UCSD-AML1 (cell line): ENCODE measurements around the gene ZNF2.
A peak's percentile ranks its signal among the peaks of the same experiment; 100 is the strongest.

Experiments used
- DNase-seq: peaks from one replicate; lab custom pipeline; 2025; ENCODE audit not compliant: unreplicated experiment; lab: John Stamatoyannopoulos, UW

Gene ZNF2

DNA sequence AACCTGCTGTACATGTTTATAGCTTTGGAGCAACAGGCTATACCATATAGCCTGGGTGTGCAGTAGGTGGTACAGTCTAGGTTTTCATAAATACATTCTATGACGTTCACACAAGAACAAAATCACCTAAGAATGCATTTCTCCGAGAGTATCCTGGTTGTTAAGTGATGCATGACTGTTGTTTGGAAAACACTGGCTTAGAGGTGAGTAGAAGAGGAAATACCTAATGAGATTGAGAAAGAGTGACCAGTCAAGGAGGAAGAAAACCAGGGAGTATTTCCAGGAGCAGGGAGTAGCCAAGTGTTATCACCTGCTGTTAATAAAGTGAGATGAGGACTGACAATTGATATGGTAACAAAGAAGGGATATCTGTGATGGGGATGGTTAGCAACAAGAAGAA lies 38.8 kb downstream of the ZNF2 start:
- DNase-seq = no peak

- no peak for DNase-seq
Observed at GRCh38 chr2:95206096-95206495, 40.5 kb downstream of the ZNF2 start.

DNA sequence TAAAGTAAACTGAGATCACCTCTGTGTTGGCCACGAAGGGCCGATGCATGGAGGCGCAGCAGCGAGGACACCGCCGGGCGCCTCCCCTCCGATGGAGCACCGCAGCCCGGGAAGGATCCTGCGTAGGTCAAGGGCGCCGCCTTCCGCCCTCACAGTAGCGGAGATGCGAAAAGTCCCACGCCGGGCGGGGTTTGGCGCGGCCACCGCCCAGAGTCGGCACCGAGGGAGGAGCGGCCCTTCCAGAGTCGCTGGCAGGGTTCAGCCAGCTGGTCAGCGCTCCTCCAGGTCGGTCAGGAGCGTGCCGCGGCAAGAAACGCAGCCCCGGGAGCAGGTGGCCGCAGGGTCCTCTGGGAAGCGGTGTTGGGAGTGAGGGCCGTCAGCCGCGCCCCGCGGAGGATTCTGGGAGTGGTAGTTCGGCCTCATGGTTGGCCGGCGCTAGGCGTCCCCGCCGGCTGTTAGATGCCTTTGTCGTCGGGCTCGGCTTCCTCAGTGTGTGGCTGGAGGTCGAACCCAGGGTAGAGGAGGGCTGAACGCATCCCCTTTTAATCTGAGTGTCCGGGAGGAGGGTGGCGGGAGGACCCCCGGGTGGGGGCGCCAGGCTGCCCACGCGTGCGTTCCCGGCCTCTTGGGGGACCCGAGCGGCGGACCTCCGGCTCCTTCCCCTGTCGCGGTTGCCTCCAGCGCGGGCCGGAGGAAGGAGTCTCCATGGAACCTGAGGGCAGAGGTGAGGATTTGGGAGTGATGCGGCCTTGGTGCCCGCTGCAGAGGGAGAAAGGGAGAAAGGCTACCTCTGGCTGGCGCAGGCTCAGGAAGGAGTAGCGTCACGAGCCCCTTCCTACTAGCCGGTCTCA lies 41.7 kb downstream of the ZNF2 start, which contains the start of gene ZNF892:
Gene ZNF892 (plus strand): TSS at position 411 of the 851 bp plus-strand sequence. CDS start 295 bp downstream, at position 706.
- peak; percentile 82 for DNase-seq

DNA sequence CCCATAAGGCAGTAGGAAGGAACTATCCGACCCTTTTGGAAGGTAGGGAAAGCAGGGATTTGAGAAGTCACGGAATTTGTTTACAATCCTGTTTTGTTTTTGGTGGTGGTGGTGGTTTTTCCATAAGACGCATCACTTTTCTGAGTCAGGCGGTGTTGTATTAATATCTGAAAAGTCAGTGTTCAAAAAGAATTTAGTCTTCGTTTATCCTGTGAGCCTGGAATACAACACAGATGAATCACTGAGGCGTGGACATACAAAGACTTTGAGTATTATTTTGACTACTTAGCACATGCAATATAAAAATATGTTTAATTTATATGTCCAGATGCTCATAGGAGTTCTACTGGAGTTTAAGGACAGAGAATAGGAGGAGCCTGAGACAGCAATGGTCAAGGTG lies 42.5 kb downstream of the ZNF2 start:
- no peak for DNase-seq

DNA sequence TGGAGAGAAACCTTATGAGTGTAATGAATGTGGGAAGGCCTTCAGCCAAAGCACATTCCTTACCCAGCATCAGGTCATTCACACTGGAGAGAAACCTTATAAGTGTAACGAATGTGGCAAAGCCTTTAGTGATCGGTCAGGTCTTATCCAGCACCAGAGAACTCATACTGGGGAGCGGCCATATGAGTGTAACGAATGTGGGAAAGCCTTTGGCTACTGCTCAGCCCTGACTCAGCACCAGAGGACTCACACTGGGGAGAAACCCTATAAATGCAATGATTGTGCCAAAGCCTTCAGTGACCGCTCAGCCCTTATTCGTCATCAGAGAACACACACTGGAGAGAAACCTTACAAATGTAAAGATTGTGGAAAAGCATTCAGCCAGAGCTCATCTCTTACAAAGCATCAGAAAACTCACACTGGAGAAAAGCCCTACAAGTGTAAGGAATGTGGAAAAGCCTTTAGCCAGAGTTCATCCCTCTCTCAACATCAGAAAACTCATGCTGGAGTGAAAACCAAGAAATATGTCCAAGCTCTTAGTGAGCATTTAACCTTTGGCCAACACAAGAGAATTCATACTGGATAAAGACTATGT lies 49.5 kb downstream of the ZNF2 start:
- no peak for DNase-seq

DNA sequence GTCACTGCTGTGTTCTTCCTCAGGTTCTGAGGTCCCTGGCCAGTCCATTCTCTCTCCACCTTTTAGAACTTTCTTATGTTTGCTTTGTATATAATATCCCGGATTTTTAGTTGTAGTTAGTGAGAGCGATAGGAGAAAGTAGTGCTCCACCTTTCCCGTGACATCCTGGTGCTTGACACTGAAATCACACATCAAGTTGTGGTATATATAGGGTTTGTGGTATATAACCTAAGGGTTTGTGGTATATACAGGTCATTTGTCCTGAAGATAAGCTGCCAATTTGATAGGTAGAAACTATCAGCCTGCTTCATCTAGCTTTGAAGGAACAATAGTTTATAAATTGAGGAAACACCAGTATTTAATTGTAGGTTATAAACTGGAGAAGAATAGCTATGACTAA lies 54.8 kb downstream of the ZNF2 start:
- DNase-seq = no peak

GRCh38 chr2:95225658-95226057 lies 60.0 kb downstream of the ZNF2 start:
- DNase-seq = no peak

GRCh38 chr2:95231723-95232122 lies 66.1 kb downstream of the ZNF2 start:
- peak; percentile 42 for DNase-seq

- no peak for DNase-seq
Observed at GRCh38 chr2:95232232-95232631, 66.6 kb downstream of the ZNF2 start.
